22Rv1 (cell line): ENCODE results near the gene TMC4.

Experiments used
- H3K27ac ChIP-seq: fragments of 450-650 bp; 2 replicates; pipeline ENCODE4 v1.5.1; 2017
- ZFX ChIP-seq: fragments of 450-650 bp; IDR thresholded peaks from 2 replicates; pipeline ENCODE4 v1.6.1; 2017; ENCODE audit warnings: antibody characterized with exemption, borderline replicate concordance
- TF ChIP-seq, protein P1 (sequence below): fragments of 450-650 bp; IDR thresholded peaks from 2 replicates; pipeline ENCODE4 v1.5.1; 2017; ENCODE audit warnings: mild to moderate bottlenecking

Gene TMC4

DNA sequence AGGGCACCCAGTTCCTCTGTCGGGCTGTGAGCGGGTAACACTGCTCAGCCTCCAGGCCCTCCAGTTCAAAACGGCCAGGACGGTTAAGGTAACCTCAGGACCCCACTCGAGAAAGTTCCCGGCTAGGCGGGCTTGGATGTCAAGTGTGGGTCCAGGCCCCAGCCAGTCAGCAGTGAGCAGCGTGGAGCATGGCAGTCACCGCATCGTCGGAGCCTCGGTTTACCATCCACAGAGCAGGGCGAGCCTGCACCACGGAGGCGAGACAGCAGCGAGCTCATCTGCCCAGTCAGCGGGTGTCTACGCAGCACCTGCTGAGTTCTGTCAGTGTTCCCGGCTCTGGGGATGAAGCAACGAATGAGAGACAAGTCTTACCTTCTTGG lies 43.4 kb downstream of the TMC4 start:
- TF ChIP-seq, protein P1, sequence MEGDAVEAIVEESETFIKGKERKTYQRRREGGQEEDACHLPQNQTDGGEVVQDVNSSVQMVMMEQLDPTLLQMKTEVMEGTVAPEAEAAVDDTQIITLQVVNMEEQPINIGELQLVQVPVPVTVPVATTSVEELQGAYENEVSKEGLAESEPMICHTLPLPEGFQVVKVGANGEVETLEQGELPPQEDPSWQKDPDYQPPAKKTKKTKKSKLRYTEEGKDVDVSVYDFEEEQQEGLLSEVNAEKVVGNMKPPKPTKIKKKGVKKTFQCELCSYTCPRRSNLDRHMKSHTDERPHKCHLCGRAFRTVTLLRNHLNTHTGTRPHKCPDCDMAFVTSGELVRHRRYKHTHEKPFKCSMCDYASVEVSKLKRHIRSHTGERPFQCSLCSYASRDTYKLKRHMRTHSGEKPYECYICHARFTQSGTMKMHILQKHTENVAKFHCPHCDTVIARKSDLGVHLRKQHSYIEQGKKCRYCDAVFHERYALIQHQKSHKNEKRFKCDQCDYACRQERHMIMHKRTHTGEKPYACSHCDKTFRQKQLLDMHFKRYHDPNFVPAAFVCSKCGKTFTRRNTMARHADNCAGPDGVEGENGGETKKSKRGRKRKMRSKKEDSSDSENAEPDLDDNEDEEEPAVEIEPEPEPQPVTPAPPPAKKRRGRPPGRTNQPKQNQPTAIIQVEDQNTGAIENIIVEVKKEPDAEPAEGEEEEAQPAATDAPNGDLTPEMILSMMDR: no peak
- TF ChIP-seq ZFX: no peak
- H3K27ac ChIP-seq: no peak overlapping the region

DNA sequence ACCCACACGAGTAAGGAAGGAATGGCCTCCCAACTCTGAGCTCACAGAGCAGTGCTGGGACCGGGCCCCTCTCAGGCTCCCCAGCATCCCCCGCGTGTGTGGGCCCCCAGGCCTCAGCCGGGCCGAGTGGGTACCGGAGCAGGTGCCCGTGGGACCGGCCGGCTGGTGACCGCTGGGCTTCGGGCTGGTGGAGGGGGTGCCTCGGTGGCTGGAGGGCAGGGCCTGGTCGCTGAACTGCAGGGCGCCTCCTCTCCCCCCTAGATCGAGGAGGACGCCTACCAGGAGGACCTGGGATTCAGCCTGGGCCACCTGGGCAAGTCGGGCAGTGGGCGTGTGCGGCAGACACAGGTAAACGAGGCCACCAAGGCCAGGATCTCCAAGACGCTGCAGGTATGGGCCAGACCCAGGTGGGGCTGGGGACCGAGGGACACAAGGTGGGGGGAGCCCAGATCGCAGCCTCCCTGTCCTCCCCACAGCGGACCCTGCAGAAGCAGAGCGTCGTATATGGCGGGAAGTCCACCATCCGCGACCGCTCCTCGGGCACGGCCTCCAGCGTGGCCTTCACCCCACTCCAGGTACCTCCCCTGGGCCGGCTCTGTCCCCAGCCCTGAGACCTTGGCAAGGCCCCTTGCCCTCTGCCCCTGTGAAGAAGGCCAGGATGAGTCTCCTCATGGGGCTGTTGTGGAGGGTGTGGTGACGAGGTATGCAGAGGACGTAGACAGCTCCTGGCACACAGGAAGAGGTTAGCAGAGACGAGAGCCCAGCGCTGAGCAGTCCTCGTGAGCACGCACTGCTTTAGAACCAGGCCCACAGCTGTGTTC lies 44.0 kb downstream of the TMC4 start:
- TF ChIP-seq ZFX: no peak
- TF ChIP-seq, protein P1: no peak
- no peak overlapping the region for H3K27ac ChIP-seq

DNA sequence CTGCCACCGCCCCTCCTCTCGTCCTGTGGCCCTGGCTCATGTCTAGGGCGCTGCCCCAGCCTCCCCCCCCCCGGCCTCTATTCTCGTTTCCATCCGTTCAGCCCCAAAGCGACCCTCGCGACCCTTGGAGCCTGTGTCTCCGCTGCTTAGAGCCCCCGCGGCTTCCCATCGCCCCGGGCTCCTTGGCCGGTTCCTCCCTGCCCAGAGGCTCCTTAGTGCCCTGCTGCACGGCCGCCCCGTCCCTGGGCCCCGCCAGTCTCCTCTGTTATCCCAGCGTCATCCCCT lies 44.6 kb downstream of the TMC4 start:
- no peak for TF ChIP-seq ZFX
- TF ChIP-seq, protein P1: no peak
- no peak overlapping the region for H3K27ac ChIP-seq

DNA sequence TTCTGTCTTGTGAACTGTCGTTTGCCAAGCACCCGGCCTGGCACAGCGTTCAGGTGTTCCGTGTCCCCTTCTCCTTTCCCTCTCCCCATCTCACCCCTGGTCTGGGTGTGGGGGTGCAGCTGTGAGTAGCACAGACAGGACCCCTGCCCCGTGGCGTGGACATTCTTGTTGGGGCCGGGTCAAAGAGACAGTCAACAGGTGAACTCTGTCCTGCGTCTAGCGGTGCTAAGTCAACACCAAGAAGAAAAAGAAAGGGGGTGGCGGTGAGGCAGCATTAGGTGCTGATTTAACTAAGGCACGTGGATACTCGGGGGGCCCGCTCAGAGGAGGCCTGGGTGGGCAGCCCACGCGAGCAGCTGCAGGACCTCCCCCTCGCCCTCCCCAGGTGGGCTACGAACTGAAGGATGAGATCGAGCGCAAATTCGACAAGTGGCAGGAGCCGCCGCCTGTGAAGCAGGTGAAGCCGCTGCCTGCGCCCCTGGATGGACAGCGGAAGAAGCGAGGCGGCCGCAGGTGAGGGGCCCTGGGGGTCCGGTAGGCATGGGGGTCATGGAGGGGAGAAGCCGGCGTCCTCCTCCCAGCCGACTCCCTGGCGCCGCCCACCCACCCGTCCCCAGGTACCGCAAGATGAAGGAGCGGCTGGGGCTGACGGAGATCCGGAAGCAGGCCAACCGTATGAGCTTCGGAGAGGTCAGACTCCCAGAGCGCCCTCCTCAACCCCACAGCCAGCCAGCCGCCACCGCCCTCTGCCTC lies 45.1 kb downstream of the TMC4 start:
- H3K27ac ChIP-seq: no peak overlapping the region
- no peak for TF ChIP-seq ZFX
- TF ChIP-seq, protein P1: no peak

DNA sequence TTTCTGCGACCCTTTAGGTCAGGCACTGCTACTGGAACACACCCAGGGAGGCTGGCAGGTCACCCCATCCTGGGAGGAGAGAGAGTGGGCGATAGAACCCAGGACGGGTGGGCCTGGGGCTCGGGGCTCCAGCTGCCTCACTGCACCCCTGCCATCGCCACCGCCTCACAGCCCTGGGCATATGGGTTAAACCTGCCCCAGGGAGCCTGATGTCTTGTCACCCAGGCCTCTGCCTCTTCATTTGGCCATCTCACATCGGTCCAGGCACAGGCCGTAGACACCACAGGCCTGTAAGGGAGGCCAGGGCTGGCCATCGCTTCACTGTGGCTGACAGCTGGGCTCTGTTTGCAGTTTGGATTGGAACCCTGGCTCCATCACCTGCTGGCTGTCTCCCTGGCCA lies 47.2 kb downstream of the TMC4 start:
- no peak overlapping the region for H3K27ac ChIP-seq
- TF ChIP-seq, protein P1: no peak
- TF ChIP-seq ZFX: no peak

DNA sequence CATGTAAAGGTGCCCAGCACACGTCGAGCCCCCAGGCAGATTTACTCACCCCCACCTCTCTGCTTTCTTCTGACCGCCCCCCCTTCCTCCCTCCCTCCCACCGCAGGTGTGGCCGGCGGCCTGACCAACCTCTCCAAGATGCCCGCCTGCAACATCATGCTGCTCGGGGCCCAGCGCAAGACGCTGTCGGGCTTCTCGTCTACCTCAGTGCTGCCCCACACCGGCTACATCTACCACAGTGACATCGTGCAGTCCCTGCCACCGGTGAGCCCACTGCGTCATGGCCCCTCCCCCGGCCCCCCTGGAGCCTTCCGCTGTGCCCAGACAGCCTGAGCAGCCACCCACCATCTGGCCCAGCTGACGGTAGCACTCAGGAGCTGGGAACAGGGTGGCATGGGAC lies 48.6 kb downstream of the TMC4 start:
- no peak overlapping the region for H3K27ac ChIP-seq
- TF ChIP-seq ZFX: no peak

DNA sequence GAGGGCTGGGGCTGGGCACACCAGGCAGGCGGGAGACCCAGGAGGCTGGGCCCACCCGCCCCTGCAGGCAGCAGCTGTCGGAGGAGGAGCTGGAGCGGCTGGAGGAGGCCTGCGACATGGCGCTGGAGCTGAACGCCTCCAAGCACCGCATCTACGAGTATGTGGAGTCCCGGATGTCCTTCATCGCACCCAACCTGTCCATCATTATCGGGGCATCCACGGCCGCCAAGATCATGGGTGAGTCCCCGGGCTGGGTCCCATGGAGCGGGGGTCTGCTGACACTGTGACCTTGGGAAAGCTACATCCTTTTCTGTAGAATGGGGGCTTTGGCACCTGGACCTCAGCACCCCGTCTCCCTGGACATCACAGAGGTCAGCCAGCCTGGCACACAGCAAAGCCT lies 49.3 kb downstream of the TMC4 start:
- TF ChIP-seq, protein P1: no peak
- no peak for TF ChIP-seq ZFX
- H3K27ac ChIP-seq: no peak overlapping the region
